ENCODE measurements around the gene BRINP2.
"Not testable (repeated sequence)": the region's sequence is repeated elsewhere in the genome, so short reads cannot be mapped to it uniquely, and the experiment has no call there.

BRINP2 gene

DNA sequence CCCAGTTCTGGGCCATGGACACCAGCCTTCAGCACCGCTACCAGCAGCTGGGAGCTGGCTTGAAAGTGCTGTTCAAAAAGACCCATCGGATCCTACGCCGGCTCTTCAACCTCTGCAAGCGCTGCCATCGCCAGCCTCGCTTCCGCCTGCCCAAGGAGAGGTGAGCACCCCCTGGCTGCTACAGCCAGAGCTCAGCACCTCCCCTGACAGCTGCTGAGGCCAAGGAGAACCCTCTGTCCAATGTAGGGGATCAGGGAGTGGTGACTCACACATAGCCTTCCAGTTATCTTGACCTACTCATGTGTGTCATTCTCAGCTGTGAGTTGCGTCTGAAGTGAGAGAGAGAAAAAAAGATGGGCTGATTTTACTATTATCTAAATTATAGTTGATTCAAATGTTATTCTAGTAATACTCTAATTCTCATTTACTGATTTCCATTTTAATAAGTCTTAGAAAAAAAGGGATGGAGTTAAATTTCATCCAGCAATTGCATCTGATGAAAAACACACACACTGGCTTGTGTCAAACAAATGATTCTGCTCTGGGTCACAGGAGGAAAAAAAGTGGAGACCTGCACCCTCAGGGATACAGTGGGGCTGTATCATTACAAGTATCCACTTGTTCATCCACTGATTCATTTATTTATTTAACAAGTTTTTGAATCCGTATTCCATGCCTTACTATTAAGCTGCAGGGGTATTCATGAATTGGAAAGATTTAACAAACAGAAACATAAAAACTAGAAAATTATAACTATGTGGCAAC lies 108.0 kb downstream of the BRINP2 start:
- no peak for DNase-seq

DNA sequence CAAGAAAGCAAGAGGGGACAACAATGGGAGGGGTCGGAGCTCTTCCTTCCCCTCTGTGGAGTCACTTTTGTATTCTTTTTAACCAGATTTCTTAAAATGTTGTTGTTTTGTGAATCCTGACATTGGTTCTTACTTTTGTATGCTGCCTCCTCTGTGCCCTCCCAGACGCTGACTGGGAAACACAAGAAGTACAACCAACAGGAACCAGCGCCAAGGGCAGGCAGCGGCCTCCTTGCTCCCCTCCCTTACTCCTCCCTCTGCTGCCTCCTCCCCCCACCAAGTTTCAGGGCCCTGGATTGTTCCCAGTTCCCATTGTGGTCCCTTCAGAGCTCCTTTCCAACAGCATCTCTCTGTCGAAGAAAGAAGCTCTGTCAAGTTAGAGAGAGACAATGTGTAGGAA lies 111.1 kb downstream of the BRINP2 start:
- no peak for DNase-seq

DNA sequence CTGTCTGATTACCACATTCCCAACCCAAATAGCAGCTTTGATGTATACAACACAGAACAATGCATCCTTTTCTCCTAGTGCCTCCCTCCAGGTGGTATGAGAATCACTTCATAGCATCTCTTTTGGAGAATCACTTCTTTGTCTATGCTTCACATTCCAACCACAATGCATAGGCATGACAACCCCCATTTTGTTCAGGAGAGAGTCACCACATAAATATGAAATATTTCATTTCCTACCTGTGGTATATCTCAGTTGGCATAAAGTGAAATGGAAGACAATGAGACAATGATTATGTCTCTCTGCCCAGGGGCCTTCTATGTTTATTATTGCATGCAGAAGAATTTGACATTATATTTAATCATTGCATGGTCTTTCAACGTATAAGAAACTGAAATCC lies 112.2 kb downstream of the BRINP2 start:
- DNase-seq = no peak

DNA sequence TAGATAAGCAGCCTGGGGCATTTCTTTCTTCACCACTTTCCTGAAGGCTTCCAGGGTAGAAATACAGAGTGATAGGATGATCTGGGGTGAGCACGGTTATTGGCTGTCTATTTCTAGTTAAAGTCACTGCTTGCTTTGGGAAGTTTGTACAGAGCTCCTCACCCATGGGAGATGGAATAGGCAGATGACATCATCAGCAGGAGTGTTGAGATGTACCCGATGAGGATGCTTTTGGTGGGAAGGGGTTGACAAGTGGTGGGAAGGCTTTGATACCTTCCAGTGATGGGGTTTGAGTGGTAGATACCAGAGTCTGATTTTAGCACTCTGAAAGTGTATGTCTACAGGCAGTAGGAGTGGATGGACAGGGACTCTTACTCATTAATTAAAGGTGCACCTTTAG lies 112.6 kb downstream of the BRINP2 start:
- no peak for DNase-seq

DNA sequence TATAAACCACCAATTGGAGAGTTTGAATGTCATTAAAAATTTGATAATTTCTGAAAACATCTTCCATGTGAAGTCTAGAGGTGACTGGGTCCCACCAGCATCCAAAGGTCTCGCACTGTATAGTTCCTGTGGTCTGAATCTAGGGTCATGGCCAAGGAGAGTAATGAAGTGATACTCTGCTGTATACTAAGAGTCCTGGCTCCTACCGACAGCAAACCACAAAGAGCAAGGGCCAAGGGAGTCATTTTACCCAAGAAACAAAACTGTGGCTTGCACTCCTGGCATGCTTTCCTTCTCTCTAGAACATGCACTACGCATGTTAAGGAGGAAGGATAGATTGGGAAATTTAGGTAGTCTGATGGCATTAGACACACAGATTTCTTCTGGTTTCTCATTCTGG lies 115.6 kb downstream of the BRINP2 start:
- DNase-seq = no peak

DNA sequence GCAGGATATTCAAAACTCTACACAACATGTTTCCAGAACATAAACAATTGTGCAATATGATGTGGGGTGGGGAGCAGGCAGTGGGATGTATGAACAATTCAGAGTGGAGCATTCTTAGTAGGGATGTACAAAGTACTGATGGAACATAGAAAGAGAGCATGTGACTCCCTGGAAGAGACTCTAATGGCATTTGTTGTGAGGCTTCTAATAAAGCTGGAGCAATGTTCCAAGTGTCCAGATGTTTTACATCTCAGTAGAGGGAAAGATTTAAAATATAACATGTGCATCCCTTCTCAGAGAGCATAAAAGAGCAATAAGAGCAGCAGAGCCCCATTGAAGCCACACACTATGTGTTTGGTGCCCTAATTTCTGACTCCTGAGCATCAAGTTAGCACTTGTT lies 116.5 kb downstream of the BRINP2 start:
- DNase-seq = no peak

DNA sequence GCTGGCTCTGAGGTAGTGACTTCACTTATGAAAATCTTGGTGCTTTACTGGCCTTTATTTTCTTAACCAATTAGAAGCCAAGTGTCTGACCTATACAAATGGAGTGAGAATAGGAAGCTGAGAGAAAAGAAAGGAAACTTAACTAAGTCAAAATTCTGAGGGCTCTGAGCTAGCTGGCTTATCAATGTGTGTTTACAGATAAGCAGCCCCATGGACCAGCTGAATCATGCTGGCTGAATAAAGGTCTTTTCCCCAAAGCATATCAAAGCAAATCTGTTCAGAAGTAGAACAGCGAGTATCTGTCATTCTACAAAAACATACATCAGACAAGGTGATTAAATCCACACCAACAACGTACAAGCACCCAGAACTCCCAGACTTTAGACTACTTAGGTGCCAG lies 117.2 kb downstream of the BRINP2 start:
- DNase-seq = no peak

DNA sequence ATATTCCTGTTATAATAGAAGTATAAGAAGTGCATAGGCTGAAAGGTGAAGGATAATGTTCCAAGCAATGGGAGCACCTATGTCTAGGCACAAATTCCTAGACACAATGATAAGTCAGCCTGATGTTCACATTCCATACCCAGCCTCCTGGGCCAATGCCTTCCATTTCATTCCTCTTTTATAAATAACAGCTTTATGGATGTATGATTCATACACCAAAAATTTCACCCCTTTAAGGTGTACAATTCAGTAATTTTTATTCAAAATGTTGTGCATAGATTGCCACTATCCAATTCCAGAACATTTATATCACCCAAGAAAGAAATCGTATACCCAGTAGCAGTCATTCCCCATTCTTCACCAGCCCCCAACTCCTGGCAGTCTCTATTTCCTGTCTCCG lies 118.8 kb downstream of the BRINP2 start:
- no peak for DNase-seq

DNA sequence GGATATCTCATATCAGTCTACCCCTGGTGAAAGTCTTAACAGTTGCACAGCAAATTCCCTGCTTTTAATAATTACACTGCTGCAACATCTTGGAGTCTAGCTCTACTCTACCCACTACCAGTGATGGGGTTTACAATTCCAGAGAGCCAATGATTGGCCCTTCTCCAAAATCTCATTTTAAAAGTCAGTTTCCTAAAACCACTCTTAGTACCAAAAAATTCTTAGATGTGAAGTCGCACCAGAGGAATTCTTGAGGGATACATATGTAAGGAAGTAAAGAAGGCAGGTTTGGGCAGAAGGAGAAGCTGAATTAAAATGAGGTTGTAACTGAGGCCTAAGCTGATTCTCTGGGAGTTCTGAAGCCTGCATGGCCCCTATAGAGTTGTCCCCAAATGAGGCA lies 129.7 kb downstream of the BRINP2 start:
- no peak for DNase-seq

DNA sequence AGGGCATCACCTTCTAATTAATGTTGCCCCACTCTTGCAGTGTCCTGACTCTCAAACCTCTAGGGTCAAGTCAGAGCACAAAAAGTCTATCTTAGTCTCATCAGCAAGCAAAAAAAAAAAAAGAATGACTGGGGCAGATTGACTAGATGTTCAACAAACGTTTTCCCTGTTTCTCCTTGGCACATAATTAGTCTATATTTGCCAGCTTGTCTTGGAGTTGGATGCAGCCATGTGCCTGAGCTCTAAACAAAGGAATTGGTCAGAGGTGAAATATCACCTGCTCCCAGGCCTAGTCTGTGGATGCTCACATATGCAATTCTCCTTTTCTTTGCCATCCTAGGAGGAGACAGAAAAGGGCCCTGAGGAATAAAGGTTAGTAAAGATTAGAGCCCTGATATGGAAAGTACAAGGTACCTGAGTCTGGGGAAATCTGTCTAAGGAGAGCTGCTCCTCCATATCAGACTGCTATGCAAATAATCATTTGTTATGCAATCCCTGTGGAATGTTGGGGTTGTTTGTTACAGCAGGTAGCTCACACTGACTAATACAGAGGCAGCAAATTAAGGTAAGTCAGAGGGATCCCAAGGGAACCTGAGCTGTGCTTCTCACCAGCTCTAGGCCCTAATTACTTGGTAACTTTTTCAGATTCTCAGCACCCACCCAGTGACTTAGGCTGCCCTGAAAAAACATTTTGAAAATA lies 130.8 kb downstream of the BRINP2 start:
- no peak for DNase-seq

DNA sequence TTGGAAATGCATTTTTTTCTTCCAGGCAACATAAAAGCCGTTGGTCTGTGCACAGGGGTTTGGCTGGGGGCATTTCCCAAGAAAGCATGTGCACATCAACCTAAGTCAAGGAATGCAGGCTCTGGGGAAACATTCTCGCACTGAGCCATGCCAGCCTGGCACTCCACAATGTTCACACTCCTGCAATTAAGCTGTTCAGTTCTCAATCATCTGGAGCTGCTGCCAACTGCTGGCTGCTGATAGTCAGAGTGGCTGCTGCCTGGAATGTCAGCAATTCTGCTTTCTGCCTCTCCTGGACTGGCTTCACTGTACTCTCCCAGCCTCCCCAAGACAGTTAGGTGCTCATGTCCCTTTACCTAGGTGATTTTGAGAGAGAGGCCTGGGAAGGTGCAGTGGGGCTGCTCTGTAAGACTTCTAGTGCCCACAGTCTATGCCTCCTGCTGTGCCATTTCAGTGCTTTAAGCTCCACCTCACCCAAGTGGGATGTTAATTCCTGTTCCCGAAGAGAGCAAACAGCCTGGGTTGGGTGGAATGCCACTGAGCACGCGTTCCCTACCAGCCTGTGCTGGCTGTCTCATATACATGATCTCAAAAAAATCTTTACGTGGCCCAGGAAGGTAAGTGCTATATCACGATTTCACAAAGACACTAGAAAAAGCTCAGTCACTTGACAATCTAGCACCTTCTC lies 131.7 kb downstream of the BRINP2 start:
- DNase-seq = no peak

DNA sequence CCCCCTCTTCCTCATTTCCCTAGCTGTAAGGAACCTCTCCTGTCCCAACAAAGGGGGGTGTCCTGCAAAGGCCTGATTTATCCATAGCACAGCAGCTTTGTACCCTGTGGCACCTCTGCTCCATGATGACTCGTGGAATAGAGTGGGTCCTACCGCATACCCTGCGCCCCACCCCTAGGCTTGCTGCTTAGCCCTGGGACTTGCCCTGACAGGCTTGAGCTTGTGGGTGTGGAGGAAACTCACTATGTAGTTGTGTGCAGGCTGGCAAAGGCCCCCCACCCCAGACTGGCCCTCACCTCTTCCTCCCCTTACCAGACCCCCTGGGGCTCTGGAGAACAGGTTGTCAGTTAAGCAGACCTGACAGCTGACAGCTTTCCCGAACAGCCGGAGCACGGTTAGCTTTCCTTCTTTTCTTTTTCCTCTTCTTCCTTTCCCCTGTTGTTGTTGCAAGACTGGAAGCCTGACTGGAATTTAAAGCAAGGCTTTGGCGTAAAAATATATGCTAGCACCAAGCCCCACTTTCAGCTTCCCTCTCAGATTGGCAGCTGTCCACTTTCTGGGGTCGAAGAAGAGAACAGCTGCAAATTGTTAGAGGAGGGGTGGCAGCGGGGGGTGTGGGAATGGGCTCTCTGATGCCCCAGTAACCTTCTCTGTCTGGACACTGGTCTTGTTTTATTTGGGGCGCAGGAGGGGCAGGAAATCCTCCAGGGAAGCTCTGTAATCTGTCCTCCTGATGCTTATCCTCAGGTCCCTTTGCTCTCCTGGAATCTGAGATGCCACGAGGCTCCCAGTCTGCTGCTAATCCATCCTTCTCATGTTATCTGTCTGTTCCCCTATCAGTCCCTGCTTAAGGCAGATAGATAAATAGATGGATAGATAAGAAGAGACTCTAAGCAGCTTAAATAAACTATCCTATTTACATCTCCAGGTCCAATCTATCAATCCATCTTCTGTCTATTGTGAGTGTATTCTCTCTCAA lies 134.6 kb downstream of the BRINP2 start:
- DNase-seq = no peak

DNA sequence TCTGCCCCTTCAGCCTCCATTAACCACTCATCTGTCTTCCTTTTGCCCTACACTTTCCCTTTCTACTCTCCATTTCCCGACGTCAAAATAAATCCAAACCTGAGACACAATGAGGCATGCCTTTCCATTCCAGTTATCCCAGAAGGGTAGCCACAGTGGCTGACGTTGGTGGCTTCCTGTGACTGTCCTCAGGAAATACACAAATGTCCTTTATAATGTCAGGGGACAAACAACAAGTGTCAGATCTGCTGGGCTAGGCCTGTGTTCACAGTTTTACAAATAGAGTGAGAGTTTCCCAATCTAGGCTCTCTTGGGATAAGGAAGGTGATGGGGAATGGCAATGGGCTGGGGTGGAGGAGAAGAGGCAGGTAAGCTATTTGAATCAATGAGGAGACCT lies 135.3 kb downstream of the BRINP2 start:
- no peak for DNase-seq

DNA sequence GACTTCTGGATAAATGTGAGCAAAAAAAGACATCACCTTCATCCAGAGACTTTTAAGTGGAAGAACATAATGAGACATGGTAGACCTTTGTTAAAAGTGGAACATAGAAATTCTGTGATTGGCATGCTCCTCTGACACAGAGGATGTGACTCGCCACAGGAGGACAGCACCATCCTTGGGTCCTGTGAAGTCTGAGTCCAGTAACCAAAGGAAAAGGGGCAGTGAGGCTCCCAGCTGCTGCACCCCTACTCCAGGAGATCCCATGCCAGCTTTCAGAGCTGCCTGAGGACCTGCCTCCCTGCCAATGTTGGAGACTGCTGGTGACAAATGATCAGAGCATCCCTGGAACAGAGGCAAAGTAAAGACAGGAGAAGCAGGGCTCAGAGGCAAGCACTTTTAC lies 136.2 kb downstream of the BRINP2 start:
- no peak for DNase-seq

DNA sequence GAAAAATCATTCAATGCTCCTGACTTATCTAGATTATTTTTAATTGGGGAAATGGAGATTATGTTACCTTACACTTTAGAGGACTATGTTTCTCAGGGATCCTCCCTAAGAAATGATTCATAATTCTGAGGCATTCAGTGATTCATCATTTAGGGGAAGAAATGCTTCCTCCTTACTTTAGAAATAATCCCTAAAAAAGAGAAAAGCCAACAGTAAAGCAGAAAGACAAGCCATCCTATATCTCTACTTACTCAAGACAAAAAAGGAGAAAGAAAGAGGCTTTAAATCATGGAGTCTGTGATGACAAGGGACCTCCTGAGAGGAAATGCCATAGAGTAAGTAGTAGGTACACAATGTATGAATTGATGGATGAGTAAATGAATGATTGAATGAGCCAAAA lies 137.0 kb downstream of the BRINP2 start:
- no peak for DNase-seq

DNA sequence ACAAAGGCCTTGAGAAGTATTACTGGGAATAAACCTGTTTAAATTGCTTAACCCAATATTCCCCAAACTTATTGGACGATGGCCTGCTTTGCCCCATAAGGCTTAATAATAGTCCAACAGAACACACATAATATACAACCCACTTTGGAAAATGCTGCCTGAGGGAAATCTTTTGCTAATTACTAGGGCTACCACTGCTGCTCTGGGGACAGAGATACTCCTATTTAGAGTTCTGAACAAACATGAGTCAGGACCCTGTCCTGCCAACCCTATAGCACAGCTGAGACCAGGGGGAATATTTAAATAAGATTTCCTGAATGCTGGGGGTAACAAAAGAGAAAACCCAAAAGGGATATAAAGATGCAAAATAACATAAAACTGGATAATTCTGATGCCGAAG lies 139.1 kb downstream of the BRINP2 start:
- DNase-seq = no peak

DNA sequence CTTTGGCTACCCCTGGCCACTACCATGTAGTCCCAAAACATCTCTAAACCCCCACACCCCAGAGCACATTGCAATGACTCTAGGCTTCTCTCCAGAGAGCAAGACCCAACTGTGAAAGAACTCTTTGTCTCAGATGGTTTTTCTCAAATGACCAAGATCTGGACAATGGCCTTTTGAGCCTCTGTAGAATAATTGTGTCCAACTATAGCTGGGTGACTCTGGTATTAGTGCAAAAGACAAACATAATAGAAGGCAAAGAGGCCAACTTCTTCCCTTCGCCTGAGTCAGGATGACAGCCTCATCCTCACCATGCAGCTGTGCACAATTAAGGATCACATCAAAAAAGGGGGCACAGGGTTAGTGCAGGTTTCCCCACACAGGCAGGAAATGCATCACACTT lies 139.6 kb downstream of the BRINP2 start:
- no peak for DNase-seq

DNA sequence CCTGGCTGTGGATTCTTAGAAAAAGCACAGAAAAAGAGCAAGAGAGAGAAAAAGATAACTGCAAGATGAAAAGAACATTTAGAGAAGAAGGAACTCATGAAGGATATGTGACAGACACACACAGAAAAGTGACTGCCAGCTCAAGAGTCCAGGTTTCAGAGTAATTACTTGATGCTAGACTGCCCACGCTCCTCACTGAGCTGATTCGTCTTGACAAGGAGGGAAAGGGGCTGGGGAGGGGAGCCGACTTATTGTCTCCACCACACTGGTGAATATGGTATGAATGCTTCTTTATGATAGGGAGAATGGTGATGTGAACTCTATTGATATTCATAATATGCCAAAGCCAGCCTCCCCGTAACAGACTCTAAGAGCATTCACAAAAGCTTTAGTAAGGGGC lies 140.4 kb downstream of the BRINP2 start:
- no peak for DNase-seq

DNA sequence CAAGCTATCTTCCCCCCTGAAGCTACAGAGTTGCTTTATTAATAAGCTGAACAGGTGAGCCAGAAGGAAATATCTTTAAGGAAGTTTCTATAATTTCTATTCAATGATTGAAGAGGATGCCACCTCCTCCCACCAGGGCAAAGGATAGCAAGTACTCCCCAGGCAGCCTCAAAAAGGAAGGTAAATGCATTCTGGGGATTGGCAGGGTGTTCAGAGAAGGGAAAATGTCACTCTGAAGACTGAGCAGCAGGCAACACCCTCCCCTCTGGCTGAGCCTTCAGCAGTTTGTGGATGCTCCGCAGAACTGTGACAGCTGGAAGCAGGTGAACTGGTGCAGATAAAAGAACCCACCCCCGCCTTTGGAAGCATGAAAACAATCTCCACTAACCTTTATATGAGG lies 140.8 kb downstream of the BRINP2 start:
- no peak for DNase-seq

DNA sequence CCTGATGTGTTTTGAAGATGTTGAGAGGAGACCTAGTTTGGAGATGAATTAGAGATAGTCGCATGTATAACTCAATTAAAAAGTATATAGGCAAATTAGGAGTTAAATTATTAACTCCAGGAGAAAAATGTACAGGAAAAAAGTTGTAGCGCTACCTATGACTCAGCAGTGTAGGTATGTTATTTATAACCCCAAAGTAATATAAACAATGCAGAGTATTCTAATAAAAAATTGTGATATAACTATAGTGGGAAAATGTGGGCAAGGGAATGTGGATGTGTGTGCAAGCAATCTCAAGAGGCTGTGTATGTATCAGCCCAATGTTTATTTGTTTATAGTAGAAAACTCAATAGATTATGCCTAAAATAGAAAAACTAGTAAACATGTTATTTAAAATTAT lies 144.5 kb downstream of the BRINP2 start:
- no peak for DNase-seq

DNA sequence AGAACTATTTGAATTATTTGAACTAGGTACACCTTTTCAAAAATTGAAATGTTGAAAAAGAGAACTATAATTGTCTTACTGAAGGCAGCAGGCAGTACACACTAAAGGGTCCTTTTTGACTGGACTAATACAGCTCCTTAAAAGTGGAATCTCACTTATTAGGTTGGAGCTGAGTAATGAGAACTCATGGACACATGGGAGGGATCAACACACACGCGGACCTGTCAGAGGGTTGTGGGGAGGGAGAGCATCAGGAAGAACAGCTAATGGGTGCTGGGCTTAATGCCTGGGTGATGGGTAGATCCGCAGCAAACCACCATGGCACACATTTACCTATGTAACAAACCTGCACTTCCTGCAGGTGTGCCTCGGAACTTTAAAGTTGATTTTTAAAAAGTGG lies 145.0 kb downstream of the BRINP2 start:
- DNase-seq = no peak

DNA sequence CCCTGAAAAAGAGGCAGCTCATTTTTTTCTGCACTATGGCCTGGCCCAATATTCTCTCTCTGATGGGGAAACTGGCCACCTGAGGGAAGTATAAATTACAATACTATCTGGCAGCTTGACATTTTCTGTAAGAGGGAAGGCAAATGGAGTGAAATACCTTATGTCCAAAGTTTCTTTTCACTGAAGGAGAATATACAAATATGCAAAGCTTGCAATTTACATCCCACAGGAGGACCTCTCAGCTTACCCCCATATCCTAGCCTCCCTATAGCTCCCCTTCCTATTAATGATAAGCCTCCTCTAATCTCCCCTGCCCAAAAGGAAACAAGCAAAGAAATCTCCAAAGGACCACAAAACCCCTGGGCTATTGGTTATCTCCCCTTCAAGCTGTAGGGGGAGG lies 150.7 kb downstream of the BRINP2 start:
- DNase-seq = not testable (repeated sequence)

DNA sequence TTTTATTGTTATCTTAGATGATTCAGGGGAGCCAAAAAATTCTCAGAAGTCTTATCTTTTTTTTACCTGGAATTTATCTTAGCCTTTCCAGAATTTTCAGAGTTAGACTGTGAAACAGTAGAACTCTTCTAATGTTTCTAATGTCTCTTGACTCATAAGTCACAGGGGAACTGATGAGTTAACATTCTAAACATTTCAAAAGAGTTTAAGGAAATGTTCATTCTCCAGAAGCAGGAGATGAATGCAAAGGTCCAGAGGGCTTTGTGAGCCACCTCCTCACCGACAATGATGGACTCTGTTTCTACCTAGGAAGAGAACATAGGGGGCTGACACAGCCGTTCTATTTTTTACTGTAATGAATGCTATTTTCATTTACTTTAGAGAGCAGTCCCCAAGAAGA lies 157.5 kb downstream of the BRINP2 start:
- no peak for DNase-seq
